ENCODE results near the gene LRRC8C. TPM values are rescaled to one million over a fixed set of nuclear protein-coding genes. Genes with fewer than 3 reads are reported as not detected.

LRRC8C gene
- total RNA-seq, 1 donor from 2014 or later = 7.7 TPM

GRCh38 chr1:89712420-89712819 lies 79.5 kb downstream of the LRRC8C start:
- ATAC-seq (no peak), DNase-seq (ENCODE audit: missing footprints) (no peak)
- intact Hi-C loops (cut with DNase I) = no loop called here

GRCh38 chr1:89715677-89716076 lies 82.8 kb downstream of the LRRC8C start:
- intact Hi-C loops (cut with DNase I) = no loop called here
- DNase-seq (ENCODE audit: missing footprints) (no peak), ATAC-seq (no peak)

- no peak for DNase-seq (ENCODE audit: missing footprints)
- intact Hi-C loops (cut with DNase I) = no loop called here
- peak; percentile 68 for ATAC-seq
These were observed 86.8 kb downstream of the LRRC8C start for GRCh38 chr1:89719502-89720306.

- DNase-seq (ENCODE audit: missing footprints) (no peak), ATAC-seq (no peak)
- intact Hi-C loops (cut with DNase I) = no loop called here
These were observed 87.9 kb downstream of the LRRC8C start for GRCh38 chr1:89720839-89721238.

- ATAC-seq = no peak
- DNase-seq (ENCODE audit: missing footprints) = no peak
- intact Hi-C loops (cut with DNase I) = no loop called here
These were observed 88.4 kb downstream of the LRRC8C start for GRCh38 chr1:89721351-89721750.

GRCh38 chr1:89723144-89723543 lies 90.2 kb downstream of the LRRC8C start:
- no peak for DNase-seq (ENCODE audit: missing footprints)
- intact Hi-C loops (cut with DNase I) = no loop called here
- no peak for ATAC-seq

- DNase-seq (ENCODE audit: missing footprints) = no peak
- ATAC-seq = peak; percentile 75
- intact Hi-C loops (cut with DNase I) = no loop called here
These were observed 90.9 kb downstream of the LRRC8C start for GRCh38 chr1:89723863-89724262.

- ATAC-seq (peak; percentile 56), DNase-seq (ENCODE audit: missing footprints) (no peak)
- intact Hi-C loops (cut with DNase I) = loop anchor here (1.0 kb wide), 1 partner anchor 33 kb away; no protein-coding TSS in a partner anchor
These were observed 91.6 kb downstream of the LRRC8C start for GRCh38 chr1:89724369-89725010.

GRCh38 chr1:89725011-89725370 lies 92.1 kb downstream of the LRRC8C start:
- DNase-seq (ENCODE audit: missing footprints) (peak; percentile 69), ATAC-seq (peak; percentile 40)
- intact Hi-C loops (cut with DNase I) = loop anchor here (1.0 kb wide), 1 partner anchor 32 kb away; no protein-coding TSS in a partner anchor

- intact Hi-C loops (cut with DNase I) = loop anchor here (1.0 kb wide), 1 partner anchor 32 kb away; no protein-coding TSS in a partner anchor
- ATAC-seq (no peak), DNase-seq (ENCODE audit: missing footprints) (no peak)
These were observed 92.7 kb downstream of the LRRC8C start for GRCh38 chr1:89725631-89726030.

- ATAC-seq = no peak
- intact Hi-C loops (cut with DNase I) = loop anchor here (2.0 kb wide), 2 partner anchors 35 to 95 kb away; partner anchors contain the start of gene LRRC8C
These were observed 94.8 kb downstream of the LRRC8C start for GRCh38 chr1:89727517-89728312.

GRCh38 chr1:89728381-89728780 lies 95.5 kb downstream of the LRRC8C start:
- intact Hi-C loops (cut with DNase I) = loop anchor here (2.0 kb wide), 2 partner anchors 34 to 96 kb away; partner anchors contain the start of gene LRRC8C
- no peak for ATAC-seq

More at GRCh38 chr1:89727517-89728312, 94.8 kb downstream of the LRRC8C start:
- DNase-seq (ENCODE audit: missing footprints) = no peak

GRCh38 chr1:89732206-89732605 lies 99.3 kb downstream of the LRRC8C start:
- intact Hi-C loops (cut with DNase I) = no loop called here
- DNase-seq (ENCODE audit: missing footprints) (no peak), ATAC-seq (no peak)

More at GRCh38 chr1:89728381-89728780, 95.5 kb downstream of the LRRC8C start:
- DNase-seq (ENCODE audit: missing footprints) = no peak

- no peak for ATAC-seq
- intact Hi-C loops (cut with DNase I) = no loop called here
These were observed 99.8 kb downstream of the LRRC8C start for GRCh38 chr1:89732643-89733222.

GRCh38 chr1:89733748-89734147 lies 100.8 kb downstream of the LRRC8C start:
- intact Hi-C loops (cut with DNase I) = no loop called here
- no peak for ATAC-seq
- DNase-seq (ENCODE audit: missing footprints) = no peak

More at GRCh38 chr1:89732643-89733222, 99.8 kb downstream of the LRRC8C start:
- no peak for DNase-seq (ENCODE audit: missing footprints)

GRCh38 chr1:89734442-89734841 lies 101.5 kb downstream of the LRRC8C start:
- peak; percentile 54 for ATAC-seq
- intact Hi-C loops (cut with DNase I) = no loop called here
- DNase-seq (ENCODE audit: missing footprints) = no peak

- DNase-seq (ENCODE audit: missing footprints) = no peak
- no peak for ATAC-seq
- intact Hi-C loops (cut with DNase I) = no loop called here
These were observed 102.6 kb downstream of the LRRC8C start for GRCh38 chr1:89735479-89735878.

- DNase-seq (ENCODE audit: missing footprints) (no peak), ATAC-seq (no peak)
- intact Hi-C loops (cut with DNase I) = no loop called here
These were observed 104.2 kb downstream of the LRRC8C start for GRCh38 chr1:89736937-89737733.
